ENCODE measurements around the gene MAPT. TPM values are rescaled to one million over a fixed set of nuclear protein-coding genes. Genes with fewer than 3 reads are reported as not detected.
"Not testable (repeated sequence)": the region's sequence is repeated elsewhere in the genome, so short reads cannot be mapped to it uniquely, and the experiment has no call there.

Gene MAPT
- total RNA-seq, 1 experiment from 2014 or later: 3.5 TPM

GRCh38 chr17:45948881-45949624 lies 54.7 kb downstream of the MAPT start:
- peak; percentile 73 for DNase-seq (ENCODE audit: extremely low read depth, low read depth)

GRCh38 chr17:45949755-45950320 lies 55.5 kb downstream of the MAPT start:
- DNase-seq (ENCODE audit: extremely low read depth, low read depth): no peak

GRCh38 chr17:45950888-45951287 lies 56.5 kb downstream of the MAPT start:
- DNase-seq (ENCODE audit: extremely low read depth, low read depth): no peak

GRCh38 chr17:45951403-45951802 lies 57.0 kb downstream of the MAPT start:
- no peak for DNase-seq (ENCODE audit: extremely low read depth, low read depth)

- DNase-seq (ENCODE audit: extremely low read depth, low read depth): no peak
Observed at GRCh38 chr17:45951941-45952340, 57.6 kb downstream of the MAPT start.

- no peak for DNase-seq (ENCODE audit: extremely low read depth, low read depth)
Observed at GRCh38 chr17:45952814-45953320, 58.5 kb downstream of the MAPT start.

GRCh38 chr17:45953561-45953960 lies 59.2 kb downstream of the MAPT start:
- DNase-seq (ENCODE audit: extremely low read depth, low read depth): no peak

- no peak for DNase-seq (ENCODE audit: extremely low read depth, low read depth)
Observed at GRCh38 chr17:45954914-45955313, 60.6 kb downstream of the MAPT start.

- DNase-seq (ENCODE audit: extremely low read depth, low read depth): no peak
Observed at GRCh38 chr17:45955326-45955725, 61.0 kb downstream of the MAPT start.

GRCh38 chr17:45956090-45956489 lies 61.7 kb downstream of the MAPT start:
- DNase-seq (ENCODE audit: extremely low read depth, low read depth): no peak

- DNase-seq (ENCODE audit: extremely low read depth, low read depth): not testable (repeated sequence)
Observed at GRCh38 chr17:45956746-45957145, 62.4 kb downstream of the MAPT start.

GRCh38 chr17:45958307-45958706 lies 64.0 kb downstream of the MAPT start:
- DNase-seq (ENCODE audit: extremely low read depth, low read depth): no peak

- no peak for DNase-seq (ENCODE audit: extremely low read depth, low read depth)
Observed at GRCh38 chr17:45958994-45959665, 64.8 kb downstream of the MAPT start.

- DNase-seq (ENCODE audit: extremely low read depth, low read depth): no peak
Observed at GRCh38 chr17:45960311-45960710, 66.0 kb downstream of the MAPT start.

- no peak for DNase-seq (ENCODE audit: extremely low read depth, low read depth)
Observed at GRCh38 chr17:45961206-45961605, 66.9 kb downstream of the MAPT start.

- DNase-seq (ENCODE audit: extremely low read depth, low read depth): no peak
Observed at GRCh38 chr17:45962221-45962972, 68.0 kb downstream of the MAPT start.

- DNase-seq (ENCODE audit: extremely low read depth, low read depth): no peak
Observed at GRCh38 chr17:45963283-45963682, 68.9 kb downstream of the MAPT start.

GRCh38 chr17:45963889-45964288 lies 69.5 kb downstream of the MAPT start:
- no peak for DNase-seq (ENCODE audit: extremely low read depth, low read depth)

GRCh38 chr17:45964634-45965033 lies 70.3 kb downstream of the MAPT start:
- no peak for DNase-seq (ENCODE audit: extremely low read depth, low read depth)

- DNase-seq (ENCODE audit: extremely low read depth, low read depth): no peak
Observed at GRCh38 chr17:45965812-45966211, 71.5 kb downstream of the MAPT start.
